HepG2 (cell line): ENCODE results near the gene ZNF341. TPM values are rescaled to one million over a fixed set of nuclear protein-coding genes. Genes with fewer than 3 reads are reported as not detected.

Experiments used
- FOXK1 ChIP-seq: sonication (generic); formaldehyde crosslinking; IDR thresholded peaks from 2 replicates; pipeline ENCODE4 v1.4.0; 2020; ENCODE audit warnings: low read depth, missing genetic modification reagents, borderline replicate concordance
- HNRNPL ChIP-seq: fragments of 200-400 bp; formaldehyde crosslinking; IDR thresholded peaks from 2 replicates; pipeline ENCODE4 v1.6.1; 2017; ENCODE audit warnings: mild to moderate bottlenecking, low read depth, low read length
- IKZF4 ChIP-seq: sonication (generic); formaldehyde crosslinking; IDR thresholded peaks from 2 replicates; pipeline ENCODE4 v1.5.1; 2020; ENCODE audit warnings: borderline replicate concordance, mild to moderate bottlenecking, low read depth, missing genetic modification reagents; ENCODE audit errors: not compliant biosample characterization
- MAF1 ChIP-seq: sonication (generic); formaldehyde crosslinking; IDR thresholded peaks from 2 replicates; pipeline ENCODE4 v1.5.0; 2020; ENCODE audit warnings: missing genetic modification reagents, borderline replicate concordance
- SMAD3 ChIP-seq: sonication (generic); formaldehyde crosslinking; IDR thresholded peaks from 2 replicates; pipeline ENCODE4 v1.4.0; 2020; ENCODE audit warnings: missing genetic modification reagents
- THYN1 ChIP-seq: sonication (generic); formaldehyde crosslinking; IDR thresholded peaks from 2 replicates; pipeline ENCODE4 v1.8.1; 2023; ENCODE audit warnings: low read depth, mild to moderate bottlenecking, moderate library complexity, missing genetic modification reagents, borderline replicate concordance
- U2AF2 ChIP-seq: fragments of 200-400 bp; formaldehyde crosslinking; IDR thresholded peaks from 2 replicates; pipeline ENCODE4 v1.6.1; 2017; ENCODE audit warnings: low read depth, mild to moderate bottlenecking, low read length
- ZBTB21 ChIP-seq: sonication (generic); formaldehyde crosslinking; IDR thresholded peaks from 2 replicates; pipeline ENCODE4 v1.4.0; 2020; ENCODE audit warnings: missing genetic modification reagents
- ZKSCAN1 ChIP-seq: fragments of 150-350 bp; IDR thresholded peaks from 2 replicates; pipeline ENCODE4 v1.6.1; 2014; ENCODE audit warnings: low read length
- ZNF337 ChIP-seq: sonication (generic); formaldehyde crosslinking; IDR thresholded peaks from 2 replicates; pipeline ENCODE4 v1.5.1; 2020; ENCODE audit warnings: missing genetic modification reagents, low read depth, mild to moderate bottlenecking, borderline replicate concordance
- ZNF367 ChIP-seq: sonication (generic); formaldehyde crosslinking; IDR thresholded peaks from 2 replicates; pipeline ENCODE4 v1.4.0; 2020; ENCODE audit warnings: missing genetic modification reagents, borderline replicate concordance
- ZNF44 ChIP-seq: sonication (generic); formaldehyde crosslinking; IDR thresholded peaks from 2 replicates; pipeline ENCODE4 v1.5.1; 2020; ENCODE audit warnings: mild to moderate bottlenecking, missing genetic modification reagents
- ZNF556 ChIP-seq: sonication (generic); formaldehyde crosslinking; IDR thresholded peaks from 2 replicates; pipeline ENCODE4 v1.4.0; 2020; ENCODE audit warnings: mild to moderate bottlenecking, missing genetic modification reagents, borderline replicate concordance
- ZNF781 ChIP-seq: sonication (generic); formaldehyde crosslinking; IDR thresholded peaks from 2 replicates; pipeline ENCODE4 v1.5.1; 2020; ENCODE audit warnings: borderline replicate concordance, mild to moderate bottlenecking, missing genetic modification reagents; ENCODE audit errors: not compliant biosample characterization
- ZNF816 ChIP-seq: sonication (generic); formaldehyde crosslinking; IDR thresholded peaks from 2 replicates; pipeline ENCODE4 v1.8.0; 2022; ENCODE audit warnings: missing genetic modification reagents, mild to moderate bottlenecking, borderline replicate concordance
- polyA plus RNA-seq, 8 experiments: library from polyadenylated mRNA; depleted of rRNA in 3 of 8; stranded (reverse) in 7 of 8; unstranded in 1 of 8; fragments of >200 nt; fragmentation: Illumina TruSeq in 4 of 8; extraction: Trizol in 4 of 8; gene quantifications; 2 replicates each; pipeline versions ENCODE4 v1.2.1 to v1.2.3, GENCODE V29; 2011 to 2016; ENCODE audit warnings: low read depth in 4 of 8, missing spikeins in 1 of 8, mixed read lengths in 1 of 8; ENCODE audit not compliant: insufficient read depth in 1 of 8
- total RNA-seq, 5 experiments: library from RNA; depleted of rRNA; stranded (reverse); fragments of >200 nt; fragmentation: Illumina TruSeq; extraction: Trizol; gene quantifications; 2 replicates each; pipeline ENCODE4 v1.2.3, GENCODE V29; 2016; ENCODE audit warnings: low read depth in 1 of 5
- TF ChIP-seq, protein P1 (sequence below): sonication (generic); formaldehyde crosslinking; IDR thresholded peaks from 2 replicates; pipeline ENCODE4 v1.4.0; 2020; ENCODE audit warnings: missing genetic modification reagents
- TF ChIP-seq, protein P2 (sequence below): sonication (generic); formaldehyde crosslinking; IDR thresholded peaks from 2 replicates; pipeline ENCODE4 v1.5.0; 2020; ENCODE audit warnings: mild to moderate bottlenecking, missing genetic modification reagents
- TF ChIP-seq, protein P3 (sequence below): sonication (generic); formaldehyde crosslinking; IDR thresholded peaks from 2 replicates; pipeline ENCODE4 v1.5.0; 2020; ENCODE audit warnings: missing genetic modification reagents
- TF ChIP-seq, protein P4 (sequence below): sonication (generic); formaldehyde crosslinking; IDR thresholded peaks from 2 replicates; pipeline ENCODE4; 2020; ENCODE audit warnings: missing genetic modification reagents, mild to moderate bottlenecking, borderline replicate concordance

Gene ZNF341
- total and polyA plus RNA-seq, 2 of the 13 experiments (the other 11 are each of a cell fraction or from before 2014, with no cell fraction given), result 1.1 to 2.2 TPM

DNA sequence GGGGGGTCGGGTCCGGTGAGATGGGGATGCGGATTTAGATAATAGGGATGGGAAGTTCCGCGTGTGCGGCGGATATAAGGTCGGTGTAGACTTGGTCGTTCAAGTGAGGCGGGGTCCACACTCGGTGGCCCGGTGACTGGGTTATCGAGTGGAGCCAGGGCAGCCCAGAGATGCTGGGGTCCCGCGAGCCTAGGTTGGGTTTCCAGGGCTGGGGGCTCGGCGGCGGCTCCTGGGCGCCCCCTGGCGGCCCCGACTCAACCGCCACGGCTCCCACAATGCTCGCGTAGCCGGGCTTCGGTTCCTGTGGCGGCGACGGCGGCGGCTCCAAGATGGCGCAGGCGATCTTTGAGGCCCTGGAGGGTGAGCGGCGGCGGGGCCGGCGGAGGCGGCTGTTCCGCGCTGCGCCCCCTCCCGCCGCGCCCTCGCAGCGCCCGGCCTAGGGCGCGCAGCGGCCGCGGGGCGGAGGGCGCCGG lies at the start of gene ZNF341 (continued):
- TF ChIP-seq ZNF816, result no peak
- TF ChIP-seq, protein P1, sequence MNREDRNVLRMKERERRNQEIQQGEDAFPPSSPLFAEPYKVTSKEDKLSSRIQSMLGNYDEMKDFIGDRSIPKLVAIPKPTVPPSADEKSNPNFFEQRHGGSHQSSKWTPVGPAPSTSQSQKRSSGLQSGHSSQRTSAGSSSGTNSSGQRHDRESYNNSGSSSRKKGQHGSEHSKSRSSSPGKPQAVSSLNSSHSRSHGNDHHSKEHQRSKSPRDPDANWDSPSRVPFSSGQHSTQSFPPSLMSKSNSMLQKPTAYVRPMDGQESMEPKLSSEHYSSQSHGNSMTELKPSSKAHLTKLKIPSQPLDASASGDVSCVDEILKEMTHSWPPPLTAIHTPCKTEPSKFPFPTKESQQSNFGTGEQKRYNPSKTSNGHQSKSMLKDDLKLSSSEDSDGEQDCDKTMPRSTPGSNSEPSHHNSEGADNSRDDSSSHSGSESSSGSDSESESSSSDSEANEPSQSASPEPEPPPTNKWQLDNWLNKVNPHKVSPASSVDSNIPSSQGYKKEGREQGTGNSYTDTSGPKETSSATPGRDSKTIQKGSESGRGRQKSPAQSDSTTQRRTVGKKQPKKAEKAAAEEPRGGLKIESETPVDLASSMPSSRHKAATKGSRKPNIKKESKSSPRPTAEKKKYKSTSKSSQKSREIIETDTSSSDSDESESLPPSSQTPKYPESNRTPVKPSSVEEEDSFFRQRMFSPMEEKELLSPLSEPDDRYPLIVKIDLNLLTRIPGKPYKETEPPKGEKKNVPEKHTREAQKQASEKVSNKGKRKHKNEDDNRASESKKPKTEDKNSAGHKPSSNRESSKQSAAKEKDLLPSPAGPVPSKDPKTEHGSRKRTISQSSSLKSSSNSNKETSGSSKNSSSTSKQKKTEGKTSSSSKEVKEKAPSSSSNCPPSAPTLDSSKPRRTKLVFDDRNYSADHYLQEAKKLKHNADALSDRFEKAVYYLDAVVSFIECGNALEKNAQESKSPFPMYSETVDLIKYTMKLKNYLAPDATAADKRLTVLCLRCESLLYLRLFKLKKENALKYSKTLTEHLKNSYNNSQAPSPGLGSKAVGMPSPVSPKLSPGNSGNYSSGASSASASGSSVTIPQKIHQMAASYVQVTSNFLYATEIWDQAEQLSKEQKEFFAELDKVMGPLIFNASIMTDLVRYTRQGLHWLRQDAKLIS (CRISPR knock-in tag), result no peak
- TF ChIP-seq ZNF781, result peak; percentile 48
- TF ChIP-seq, protein P2, sequence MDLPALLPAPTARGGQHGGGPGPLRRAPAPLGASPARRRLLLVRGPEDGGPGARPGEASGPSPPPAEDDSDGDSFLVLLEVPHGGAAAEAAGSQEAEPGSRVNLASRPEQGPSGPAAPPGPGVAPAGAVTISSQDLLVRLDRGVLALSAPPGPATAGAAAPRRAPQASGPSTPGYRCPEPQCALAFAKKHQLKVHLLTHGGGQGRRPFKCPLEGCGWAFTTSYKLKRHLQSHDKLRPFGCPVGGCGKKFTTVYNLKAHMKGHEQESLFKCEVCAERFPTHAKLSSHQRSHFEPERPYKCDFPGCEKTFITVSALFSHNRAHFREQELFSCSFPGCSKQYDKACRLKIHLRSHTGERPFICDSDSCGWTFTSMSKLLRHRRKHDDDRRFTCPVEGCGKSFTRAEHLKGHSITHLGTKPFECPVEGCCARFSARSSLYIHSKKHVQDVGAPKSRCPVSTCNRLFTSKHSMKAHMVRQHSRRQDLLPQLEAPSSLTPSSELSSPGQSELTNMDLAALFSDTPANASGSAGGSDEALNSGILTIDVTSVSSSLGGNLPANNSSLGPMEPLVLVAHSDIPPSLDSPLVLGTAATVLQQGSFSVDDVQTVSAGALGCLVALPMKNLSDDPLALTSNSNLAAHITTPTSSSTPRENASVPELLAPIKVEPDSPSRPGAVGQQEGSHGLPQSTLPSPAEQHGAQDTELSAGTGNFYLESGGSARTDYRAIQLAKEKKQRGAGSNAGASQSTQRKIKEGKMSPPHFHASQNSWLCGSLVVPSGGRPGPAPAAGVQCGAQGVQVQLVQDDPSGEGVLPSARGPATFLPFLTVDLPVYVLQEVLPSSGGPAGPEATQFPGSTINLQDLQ (CRISPR knock-in tag), result peak; percentile 86
- TF ChIP-seq HNRNPL, result no peak
- no peak for TF ChIP-seq ZNF44
- TF ChIP-seq SMAD3, result peak; percentile 91; the same call in 1 of the 2 replicates
- TF ChIP-seq, protein P3, sequence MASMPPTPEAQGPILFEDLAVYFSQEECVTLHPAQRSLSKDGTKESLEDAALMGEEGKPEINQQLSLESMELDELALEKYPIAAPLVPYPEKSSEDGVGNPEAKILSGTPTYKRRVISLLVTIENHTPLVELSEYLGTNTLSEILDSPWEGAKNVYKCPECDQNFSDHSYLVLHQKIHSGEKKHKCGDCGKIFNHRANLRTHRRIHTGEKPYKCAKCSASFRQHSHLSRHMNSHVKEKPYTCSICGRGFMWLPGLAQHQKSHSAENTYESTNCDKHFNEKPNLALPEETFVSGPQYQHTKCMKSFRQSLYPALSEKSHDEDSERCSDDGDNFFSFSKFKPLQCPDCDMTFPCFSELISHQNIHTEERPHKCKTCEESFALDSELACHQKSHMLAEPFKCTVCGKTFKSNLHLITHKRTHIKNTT (CRISPR knock-in tag), result no peak
- TF ChIP-seq, protein P4, sequence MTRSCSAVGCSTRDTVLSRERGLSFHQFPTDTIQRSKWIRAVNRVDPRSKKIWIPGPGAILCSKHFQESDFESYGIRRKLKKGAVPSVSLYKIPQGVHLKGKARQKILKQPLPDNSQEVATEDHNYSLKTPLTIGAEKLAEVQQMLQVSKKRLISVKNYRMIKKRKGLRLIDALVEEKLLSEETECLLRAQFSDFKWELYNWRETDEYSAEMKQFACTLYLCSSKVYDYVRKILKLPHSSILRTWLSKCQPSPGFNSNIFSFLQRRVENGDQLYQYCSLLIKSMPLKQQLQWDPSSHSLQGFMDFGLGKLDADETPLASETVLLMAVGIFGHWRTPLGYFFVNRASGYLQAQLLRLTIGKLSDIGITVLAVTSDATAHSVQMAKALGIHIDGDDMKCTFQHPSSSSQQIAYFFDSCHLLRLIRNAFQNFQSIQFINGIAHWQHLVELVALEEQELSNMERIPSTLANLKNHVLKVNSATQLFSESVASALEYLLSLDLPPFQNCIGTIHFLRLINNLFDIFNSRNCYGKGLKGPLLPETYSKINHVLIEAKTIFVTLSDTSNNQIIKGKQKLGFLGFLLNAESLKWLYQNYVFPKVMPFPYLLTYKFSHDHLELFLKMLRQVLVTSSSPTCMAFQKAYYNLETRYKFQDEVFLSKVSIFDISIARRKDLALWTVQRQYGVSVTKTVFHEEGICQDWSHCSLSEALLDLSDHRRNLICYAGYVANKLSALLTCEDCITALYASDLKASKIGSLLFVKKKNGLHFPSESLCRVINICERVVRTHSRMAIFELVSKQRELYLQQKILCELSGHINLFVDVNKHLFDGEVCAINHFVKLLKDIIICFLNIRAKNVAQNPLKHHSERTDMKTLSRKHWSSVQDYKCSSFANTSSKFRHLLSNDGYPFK, result no peak; the same call in 1 of the 2 replicates
- no peak for TF ChIP-seq ZBTB21
- peak; percentile 36; the same call in 1 of the 2 replicates for TF ChIP-seq ZNF337 (CRISPR knock-in tag)
- no peak for TF ChIP-seq ZNF556 (CRISPR knock-in tag)
- TF ChIP-seq THYN1 (CRISPR knock-in tag), result no peak
- no peak for TF ChIP-seq ZKSCAN1
- no peak for TF ChIP-seq IKZF4
- TF ChIP-seq ZNF367 (CRISPR knock-in tag), result no peak
- TF ChIP-seq MAF1 (CRISPR knock-in tag), result 0 out of 2 replicates have a peak, but pooled peaks have one; percentile 55
- TF ChIP-seq FOXK1 (CRISPR knock-in tag), result peak; percentile 58
- TF ChIP-seq U2AF2, result no peak
